HG03521 (cell line): ENCODE data around the gene GAGE13.
"Not testable (repeated sequence)": the region's sequence is repeated elsewhere in the genome, so short reads cannot be mapped to it uniquely, and the experiment has no call there.

Experiments used
- ATAC-seq: cut with Tn5 transposase; IDR thresholded peaks from one replicate; pipeline ENCODE4 v1.9.1; 2021; ENCODE audit warnings: mild to moderate bottlenecking, moderate library complexity; ENCODE audit not compliant: unreplicated experiment

GAGE13 gene

GRCh38 chrX:49331282-49331681 is at the start of gene GAGE13:
GAGE13 (plus strand) TSS chrX:49331582; CDS start chrX:49332738, 1,156 bp downstream.
- ATAC-seq, result not testable (repeated sequence)

GRCh38 chrX:49282647-49283011 is 48.8 kb upstream of the GAGE13 start:
- no peak for ATAC-seq

- no peak for ATAC-seq
Measured at GRCh38 chrX:49284212-49284611, 47.2 kb upstream of the GAGE13 start.

GRCh38 chrX:49286136-49286535 is 45.2 kb upstream of the GAGE13 start:
- ATAC-seq, result no peak

- ATAC-seq, result no peak
Measured at GRCh38 chrX:49286581-49286980, 44.8 kb upstream of the GAGE13 start.

GRCh38 chrX:49287665-49288064 is 43.7 kb upstream of the GAGE13 start:
- no peak for ATAC-seq

- ATAC-seq, result no peak
Measured at GRCh38 chrX:49290215-49290614, 41.2 kb upstream of the GAGE13 start.

GRCh38 chrX:49291615-49292337 is 39.6 kb upstream of the GAGE13 start:
- no peak for ATAC-seq

GRCh38 chrX:49292400-49293362 is 38.7 kb upstream of the GAGE13 start:
- no peak for ATAC-seq

- ATAC-seq, result not testable (repeated sequence)
Measured at GRCh38 chrX:49299293-49299692, 32.1 kb upstream of the GAGE13 start.

GRCh38 chrX:49300703-49301102 is 30.7 kb upstream of the GAGE13 start:
- no peak for ATAC-seq

- no peak for ATAC-seq
Measured at GRCh38 chrX:49303346-49303745, 28.0 kb upstream of the GAGE13 start, which contains the start of gene GAGE10. GAGE10 (plus strand) TSS chrX:49303646; CDS start chrX:49304860, 1,214 bp downstream.

GRCh38 chrX:49307775-49308174 is 23.6 kb upstream of the GAGE13 start:
- not testable (repeated sequence) for ATAC-seq

- no peak for ATAC-seq
Measured at GRCh38 chrX:49308604-49309269, 22.6 kb upstream of the GAGE13 start.

GRCh38 chrX:49309401-49309981 is 21.9 kb upstream of the GAGE13 start:
- no peak for ATAC-seq

GRCh38 chrX:49310371-49310770 is 21.0 kb upstream of the GAGE13 start:
- no peak for ATAC-seq

- ATAC-seq, result no peak
Measured at GRCh38 chrX:49312176-49312575, 19.2 kb upstream of the GAGE13 start.

GRCh38 chrX:49316085-49316484 is 15.3 kb upstream of the GAGE13 start:
- ATAC-seq, result no peak

GRCh38 chrX:49321737-49322136 is 9.6 kb upstream of the GAGE13 start, which contains the start of gene GAGE12J:
GAGE12J (plus strand) TSS chrX:49322037; CDS start chrX:49323194, 1,157 bp downstream.
- ATAC-seq, result not testable (repeated sequence)

GRCh38 chrX:49322266-49322665 is 9.1 kb upstream of the GAGE13 start:
- ATAC-seq, result not testable (repeated sequence)

- ATAC-seq, result not testable (repeated sequence)
Measured at GRCh38 chrX:49323735-49324134, 7.6 kb upstream of the GAGE13 start.
